Right lobe of liver (tissue), 4 donors: Measurements from ENCODE around the gene PCNT.

ENCODE experiments used
- POLR2A ChIP-seq: fragments of 450-650 bp; IDR thresholded peaks from one replicate; pipeline ENCODE4 v1.6.1; 2017; ENCODE audit warnings: antibody characterized with exemption, mild to moderate bottlenecking
- TF ChIP-seq, protein P1 (sequence below), 4 donors: fragments of 200-600 bp in 3 of 4; fragments of 450-650 bp in 1 of 4; IDR thresholded peaks; one replicate each; pipeline versions ENCODE4 v1.5.1 to v1.8.0; 2016 to 2022; ENCODE audit warnings: antibody characterized with exemption in 4 of 4, mild to moderate bottlenecking in 2 of 4
- donor health status: DM: no; HTN: no; CAD: no.
- donor health status: DM: no; HTN: no; CAD: no.
- donor health status: DM: no; HTN: yes; CAD: no.

GRCh38 chr21:46326110-46326703 is 2.3 kb downstream of the PCNT start:
- TF ChIP-seq, protein P1, sequence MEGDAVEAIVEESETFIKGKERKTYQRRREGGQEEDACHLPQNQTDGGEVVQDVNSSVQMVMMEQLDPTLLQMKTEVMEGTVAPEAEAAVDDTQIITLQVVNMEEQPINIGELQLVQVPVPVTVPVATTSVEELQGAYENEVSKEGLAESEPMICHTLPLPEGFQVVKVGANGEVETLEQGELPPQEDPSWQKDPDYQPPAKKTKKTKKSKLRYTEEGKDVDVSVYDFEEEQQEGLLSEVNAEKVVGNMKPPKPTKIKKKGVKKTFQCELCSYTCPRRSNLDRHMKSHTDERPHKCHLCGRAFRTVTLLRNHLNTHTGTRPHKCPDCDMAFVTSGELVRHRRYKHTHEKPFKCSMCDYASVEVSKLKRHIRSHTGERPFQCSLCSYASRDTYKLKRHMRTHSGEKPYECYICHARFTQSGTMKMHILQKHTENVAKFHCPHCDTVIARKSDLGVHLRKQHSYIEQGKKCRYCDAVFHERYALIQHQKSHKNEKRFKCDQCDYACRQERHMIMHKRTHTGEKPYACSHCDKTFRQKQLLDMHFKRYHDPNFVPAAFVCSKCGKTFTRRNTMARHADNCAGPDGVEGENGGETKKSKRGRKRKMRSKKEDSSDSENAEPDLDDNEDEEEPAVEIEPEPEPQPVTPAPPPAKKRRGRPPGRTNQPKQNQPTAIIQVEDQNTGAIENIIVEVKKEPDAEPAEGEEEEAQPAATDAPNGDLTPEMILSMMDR (IDR thresholded peaks at IDR 0.05): no peak
- TF ChIP-seq POLR2A: no peak
